GM12874 (cell line): Measurements from ENCODE around the gene MTX2.

Experiments used
- TF ChIP-seq, protein P1 (sequence below): IDR thresholded peaks from 2 replicates; pipeline ENCODE4 v1.5.1; 2011; ENCODE audit warnings: low read depth, mild to moderate bottlenecking, control low read depth, low read length, moderate library complexity; ENCODE audit not compliant: insufficient read depth

Gene MTX2

DNA sequence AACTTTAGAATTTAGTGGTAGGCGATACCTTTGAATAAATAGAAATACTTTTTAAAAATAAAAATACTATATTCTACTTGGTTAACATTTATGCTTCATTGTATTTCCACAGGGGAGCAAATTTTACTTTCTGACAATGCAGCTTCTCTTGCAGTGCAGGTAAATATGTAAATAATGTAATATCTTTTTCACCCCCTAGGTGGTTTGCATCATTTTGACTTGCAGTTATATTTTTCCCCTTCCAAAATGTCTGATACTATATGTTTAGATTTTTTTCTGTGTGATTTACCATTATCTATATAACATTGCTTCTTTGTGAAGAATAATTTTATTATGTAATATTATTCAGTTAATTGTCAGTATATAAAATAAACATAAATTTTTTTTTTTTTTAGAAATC lies 28.5 kb downstream of the MTX2 start:
- TF ChIP-seq, protein P1, sequence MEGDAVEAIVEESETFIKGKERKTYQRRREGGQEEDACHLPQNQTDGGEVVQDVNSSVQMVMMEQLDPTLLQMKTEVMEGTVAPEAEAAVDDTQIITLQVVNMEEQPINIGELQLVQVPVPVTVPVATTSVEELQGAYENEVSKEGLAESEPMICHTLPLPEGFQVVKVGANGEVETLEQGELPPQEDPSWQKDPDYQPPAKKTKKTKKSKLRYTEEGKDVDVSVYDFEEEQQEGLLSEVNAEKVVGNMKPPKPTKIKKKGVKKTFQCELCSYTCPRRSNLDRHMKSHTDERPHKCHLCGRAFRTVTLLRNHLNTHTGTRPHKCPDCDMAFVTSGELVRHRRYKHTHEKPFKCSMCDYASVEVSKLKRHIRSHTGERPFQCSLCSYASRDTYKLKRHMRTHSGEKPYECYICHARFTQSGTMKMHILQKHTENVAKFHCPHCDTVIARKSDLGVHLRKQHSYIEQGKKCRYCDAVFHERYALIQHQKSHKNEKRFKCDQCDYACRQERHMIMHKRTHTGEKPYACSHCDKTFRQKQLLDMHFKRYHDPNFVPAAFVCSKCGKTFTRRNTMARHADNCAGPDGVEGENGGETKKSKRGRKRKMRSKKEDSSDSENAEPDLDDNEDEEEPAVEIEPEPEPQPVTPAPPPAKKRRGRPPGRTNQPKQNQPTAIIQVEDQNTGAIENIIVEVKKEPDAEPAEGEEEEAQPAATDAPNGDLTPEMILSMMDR = no peak

- TF ChIP-seq, protein P1 = no peak
Measured at GRCh38 chr2:176317199-176317598, 48.0 kb downstream of the MTX2 start.

GRCh38 chr2:176317623-176318065 lies 48.4 kb downstream of the MTX2 start:
- TF ChIP-seq, protein P1 = no peak

DNA sequence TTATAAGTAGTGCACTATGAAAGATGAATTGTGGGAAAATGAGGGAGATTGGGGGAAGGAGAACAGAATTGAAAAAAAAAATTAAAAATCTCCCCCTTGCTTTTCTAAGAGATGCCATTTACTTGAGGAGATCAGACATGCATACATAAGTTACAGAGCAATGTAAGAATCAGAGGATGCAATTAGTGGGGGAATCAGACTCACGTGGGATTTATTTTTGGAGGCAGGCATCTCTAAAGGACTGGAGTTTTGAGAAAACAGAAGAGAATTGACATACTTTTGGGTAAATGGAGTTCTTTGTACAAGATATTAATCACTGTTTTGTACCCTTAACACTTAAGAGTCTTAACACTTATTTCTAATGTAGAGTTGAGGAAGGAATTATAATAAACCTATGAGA lies 52.7 kb downstream of the MTX2 start:
- TF ChIP-seq, protein P1 = no peak

GRCh38 chr2:176324862-176325261 lies 55.6 kb downstream of the MTX2 start:
- TF ChIP-seq, protein P1 = no peak

DNA sequence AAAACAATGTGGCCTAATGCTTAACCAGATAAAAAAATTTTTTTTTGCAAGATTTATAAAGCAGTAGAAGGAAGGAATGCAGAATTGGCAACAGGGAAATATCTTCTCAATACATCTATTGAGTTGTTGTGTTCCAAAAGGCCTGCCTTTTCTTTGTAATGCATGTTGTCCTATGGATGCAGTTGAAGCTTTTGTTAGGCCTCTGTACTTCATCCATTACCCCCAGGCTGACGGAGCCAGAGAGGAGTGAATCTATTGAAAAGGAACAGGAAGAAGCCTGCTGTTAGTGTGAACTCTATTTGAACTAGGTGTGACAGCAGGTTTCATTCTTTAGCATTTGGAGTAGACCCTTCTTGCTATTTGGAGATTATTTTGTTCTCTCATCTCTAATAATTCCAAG lies 56.5 kb downstream of the MTX2 start:
- TF ChIP-seq, protein P1 = no peak

DNA sequence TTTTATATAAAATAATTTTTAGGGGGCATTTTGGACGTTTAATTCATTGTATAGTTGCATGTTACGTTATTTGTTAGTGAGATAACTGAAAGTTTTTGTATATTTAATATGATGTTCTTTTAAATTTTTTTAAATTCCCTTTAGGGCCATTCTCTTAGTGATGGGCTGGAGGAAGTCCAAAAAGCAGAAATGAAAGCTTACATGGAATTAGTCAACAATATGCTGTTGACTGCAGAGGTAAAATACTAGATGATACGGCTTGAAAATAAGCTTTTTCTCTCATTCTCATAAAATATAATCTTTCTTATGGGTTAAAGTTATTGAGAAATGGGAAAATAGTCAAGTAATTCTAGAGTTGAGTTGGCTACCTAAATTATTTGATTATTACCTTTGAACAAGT lies 58.9 kb downstream of the MTX2 start:
- TF ChIP-seq, protein P1 = no peak

- TF ChIP-seq, protein P1 = no peak
Measured at GRCh38 chr2:176330612-176331011, 61.4 kb downstream of the MTX2 start.
